H1 (cell line): ENCODE results near the gene ABCC11. TPM values are rescaled to one million over a fixed set of nuclear protein-coding genes. Genes with fewer than 3 reads are reported as not detected.

ENCODE experiments used
- polyA plus RNA-seq, 7 experiments: library from polyadenylated mRNA; depleted of rRNA in 3 of 7; stranded (reverse) in 5 of 7; unstranded in 2 of 7; fragments of >200 nt in 5 of 7; fragments of 200-250 nt in 2 of 7; gene quantifications; 1 replicate in 5 of 7; 2 replicates in 1 of 7; 4 replicates in 1 of 7; pipeline versions ENCODE4 v1.2.1 to v1.2.3, GENCODE V29; 2011 to 2013; ENCODE audit warnings: missing spikeins in 2 of 7, mixed read lengths in 2 of 7
- total RNA-seq: library from RNA; stranded (reverse); fragmentation: NEBNext Ultra II Directional; extraction: Animal tissue kit (Norgen Biotek cat#: 25700); gene quantifications from 2 replicates; pipeline ENCODE4 v1.2.1, GENCODE V29; 2021
- TF ChIP-seq, protein P1 (sequence below): fragments of 300-600 bp; sonication (generic); IDR thresholded peaks from 2 replicates; pipeline ENCODE4 v1.7.1; 2012; ENCODE audit warnings: low read length, moderate library complexity, mild to moderate bottlenecking, inconsistent platforms; ENCODE audit not compliant: insufficient replicate concordance

The ABCC11 gene
- total and polyA plus RNA-seq, 2 of the 8 experiments (the other 6 are each of a cell fraction or from before 2014, with no cell fraction given) = 0.06 TPM; not detected in 1

- TF ChIP-seq, protein P1, sequence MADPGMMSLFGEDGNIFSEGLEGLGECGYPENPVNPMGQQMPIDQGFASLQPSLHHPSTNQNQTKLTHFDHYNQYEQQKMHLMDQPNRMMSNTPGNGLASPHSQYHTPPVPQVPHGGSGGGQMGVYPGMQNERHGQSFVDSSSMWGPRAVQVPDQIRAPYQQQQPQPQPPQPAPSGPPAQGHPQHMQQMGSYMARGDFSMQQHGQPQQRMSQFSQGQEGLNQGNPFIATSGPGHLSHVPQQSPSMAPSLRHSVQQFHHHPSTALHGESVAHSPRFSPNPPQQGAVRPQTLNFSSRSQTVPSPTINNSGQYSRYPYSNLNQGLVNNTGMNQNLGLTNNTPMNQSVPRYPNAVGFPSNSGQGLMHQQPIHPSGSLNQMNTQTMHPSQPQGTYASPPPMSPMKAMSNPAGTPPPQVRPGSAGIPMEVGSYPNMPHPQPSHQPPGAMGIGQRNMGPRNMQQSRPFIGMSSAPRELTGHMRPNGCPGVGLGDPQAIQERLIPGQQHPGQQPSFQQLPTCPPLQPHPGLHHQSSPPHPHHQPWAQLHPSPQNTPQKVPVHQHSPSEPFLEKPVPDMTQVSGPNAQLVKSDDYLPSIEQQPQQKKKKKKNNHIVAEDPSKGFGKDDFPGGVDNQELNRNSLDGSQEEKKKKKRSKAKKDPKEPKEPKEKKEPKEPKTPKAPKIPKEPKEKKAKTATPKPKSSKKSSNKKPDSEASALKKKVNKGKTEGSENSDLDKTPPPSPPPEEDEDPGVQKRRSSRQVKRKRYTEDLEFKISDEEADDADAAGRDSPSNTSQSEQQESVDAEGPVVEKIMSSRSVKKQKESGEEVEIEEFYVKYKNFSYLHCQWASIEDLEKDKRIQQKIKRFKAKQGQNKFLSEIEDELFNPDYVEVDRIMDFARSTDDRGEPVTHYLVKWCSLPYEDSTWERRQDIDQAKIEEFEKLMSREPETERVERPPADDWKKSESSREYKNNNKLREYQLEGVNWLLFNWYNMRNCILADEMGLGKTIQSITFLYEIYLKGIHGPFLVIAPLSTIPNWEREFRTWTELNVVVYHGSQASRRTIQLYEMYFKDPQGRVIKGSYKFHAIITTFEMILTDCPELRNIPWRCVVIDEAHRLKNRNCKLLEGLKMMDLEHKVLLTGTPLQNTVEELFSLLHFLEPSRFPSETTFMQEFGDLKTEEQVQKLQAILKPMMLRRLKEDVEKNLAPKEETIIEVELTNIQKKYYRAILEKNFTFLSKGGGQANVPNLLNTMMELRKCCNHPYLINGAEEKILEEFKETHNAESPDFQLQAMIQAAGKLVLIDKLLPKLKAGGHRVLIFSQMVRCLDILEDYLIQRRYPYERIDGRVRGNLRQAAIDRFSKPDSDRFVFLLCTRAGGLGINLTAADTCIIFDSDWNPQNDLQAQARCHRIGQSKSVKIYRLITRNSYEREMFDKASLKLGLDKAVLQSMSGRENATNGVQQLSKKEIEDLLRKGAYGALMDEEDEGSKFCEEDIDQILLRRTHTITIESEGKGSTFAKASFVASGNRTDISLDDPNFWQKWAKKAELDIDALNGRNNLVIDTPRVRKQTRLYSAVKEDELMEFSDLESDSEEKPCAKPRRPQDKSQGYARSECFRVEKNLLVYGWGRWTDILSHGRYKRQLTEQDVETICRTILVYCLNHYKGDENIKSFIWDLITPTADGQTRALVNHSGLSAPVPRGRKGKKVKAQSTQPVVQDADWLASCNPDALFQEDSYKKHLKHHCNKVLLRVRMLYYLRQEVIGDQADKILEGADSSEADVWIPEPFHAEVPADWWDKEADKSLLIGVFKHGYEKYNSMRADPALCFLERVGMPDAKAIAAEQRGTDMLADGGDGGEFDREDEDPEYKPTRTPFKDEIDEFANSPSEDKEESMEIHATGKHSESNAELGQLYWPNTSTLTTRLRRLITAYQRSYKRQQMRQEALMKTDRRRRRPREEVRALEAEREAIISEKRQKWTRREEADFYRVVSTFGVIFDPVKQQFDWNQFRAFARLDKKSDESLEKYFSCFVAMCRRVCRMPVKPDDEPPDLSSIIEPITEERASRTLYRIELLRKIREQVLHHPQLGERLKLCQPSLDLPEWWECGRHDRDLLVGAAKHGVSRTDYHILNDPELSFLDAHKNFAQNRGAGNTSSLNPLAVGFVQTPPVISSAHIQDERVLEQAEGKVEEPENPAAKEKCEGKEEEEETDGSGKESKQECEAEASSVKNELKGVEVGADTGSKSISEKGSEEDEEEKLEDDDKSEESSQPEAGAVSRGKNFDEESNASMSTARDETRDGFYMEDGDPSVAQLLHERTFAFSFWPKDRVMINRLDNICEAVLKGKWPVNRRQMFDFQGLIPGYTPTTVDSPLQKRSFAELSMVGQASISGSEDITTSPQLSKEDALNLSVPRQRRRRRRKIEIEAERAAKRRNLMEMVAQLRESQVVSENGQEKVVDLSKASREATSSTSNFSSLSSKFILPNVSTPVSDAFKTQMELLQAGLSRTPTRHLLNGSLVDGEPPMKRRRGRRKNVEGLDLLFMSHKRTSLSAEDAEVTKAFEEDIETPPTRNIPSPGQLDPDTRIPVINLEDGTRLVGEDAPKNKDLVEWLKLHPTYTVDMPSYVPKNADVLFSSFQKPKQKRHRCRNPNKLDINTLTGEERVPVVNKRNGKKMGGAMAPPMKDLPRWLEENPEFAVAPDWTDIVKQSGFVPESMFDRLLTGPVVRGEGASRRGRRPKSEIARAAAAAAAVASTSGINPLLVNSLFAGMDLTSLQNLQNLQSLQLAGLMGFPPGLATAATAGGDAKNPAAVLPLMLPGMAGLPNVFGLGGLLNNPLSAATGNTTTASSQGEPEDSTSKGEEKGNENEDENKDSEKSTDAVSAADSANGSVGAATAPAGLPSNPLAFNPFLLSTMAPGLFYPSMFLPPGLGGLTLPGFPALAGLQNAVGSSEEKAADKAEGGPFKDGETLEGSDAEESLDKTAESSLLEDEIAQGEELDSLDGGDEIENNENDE = no peak
Measured at GRCh38 chr16:48153774-48154173, 93.6 kb downstream of the ABCC11 start (continued).
